HG03575 (cell line): ENCODE data around the gene UQCC2.

ENCODE experiments used
- ATAC-seq: cut with Tn5 transposase; IDR thresholded peaks from one replicate; pipeline ENCODE4 v1.9.1; 2021; ENCODE audit not compliant: unreplicated experiment, insufficient number of reproducible peaks, low FRiP score; ENCODE audit errors: extremely low read depth

Gene UQCC2

GRCh38 chr6:33695451-33695887 lies 16.0 kb downstream of the UQCC2 start:
- ATAC-seq, result no peak

GRCh38 chr6:33694977-33695376 lies 16.5 kb downstream of the UQCC2 start:
- ATAC-seq, result no peak

GRCh38 chr6:33694401-33694931 lies 17.0 kb downstream of the UQCC2 start:
- no peak for ATAC-seq

- no peak for ATAC-seq
These were observed 18.1 kb downstream of the UQCC2 start for GRCh38 chr6:33693186-33694105.

- no peak for ATAC-seq
These were observed 18.7 kb downstream of the UQCC2 start for GRCh38 chr6:33692760-33693158.

- no peak for ATAC-seq
These were observed 19.3 kb downstream of the UQCC2 start for GRCh38 chr6:33692078-33692759.

GRCh38 chr6:33691456-33692077 lies 19.9 kb downstream of the UQCC2 start:
- ATAC-seq, result no peak

GRCh38 chr6:33690766-33691165 lies 20.7 kb downstream of the UQCC2 start:
- no peak for ATAC-seq

GRCh38 chr6:33689879-33690278 lies 21.6 kb downstream of the UQCC2 start:
- no peak for ATAC-seq

- ATAC-seq, result no peak
These were observed 22.4 kb downstream of the UQCC2 start for GRCh38 chr6:33689148-33689494.

GRCh38 chr6:33688451-33689147 lies 22.9 kb downstream of the UQCC2 start:
- no peak for ATAC-seq

GRCh38 chr6:33688006-33688405 lies 23.5 kb downstream of the UQCC2 start:
- ATAC-seq, result no peak

GRCh38 chr6:33686981-33687975 lies 24.2 kb downstream of the UQCC2 start:
- no peak for ATAC-seq

- no peak for ATAC-seq
These were observed 25.1 kb downstream of the UQCC2 start for GRCh38 chr6:33686225-33686924.

- no peak for ATAC-seq
These were observed 25.9 kb downstream of the UQCC2 start for GRCh38 chr6:33685411-33686224.

- ATAC-seq, result no peak
These were observed 26.5 kb downstream of the UQCC2 start for GRCh38 chr6:33684983-33685382.
